ENCODE data around the gene CPT2. TPM values are rescaled to one million over a fixed set of nuclear protein-coding genes. Genes with fewer than 3 reads are reported as not detected.

CPT2 gene
- total and polyA plus RNA-seq, 7 experiments from 2014 or later: 8.8 to 23.2 (median 18.7) TPM

DNA sequence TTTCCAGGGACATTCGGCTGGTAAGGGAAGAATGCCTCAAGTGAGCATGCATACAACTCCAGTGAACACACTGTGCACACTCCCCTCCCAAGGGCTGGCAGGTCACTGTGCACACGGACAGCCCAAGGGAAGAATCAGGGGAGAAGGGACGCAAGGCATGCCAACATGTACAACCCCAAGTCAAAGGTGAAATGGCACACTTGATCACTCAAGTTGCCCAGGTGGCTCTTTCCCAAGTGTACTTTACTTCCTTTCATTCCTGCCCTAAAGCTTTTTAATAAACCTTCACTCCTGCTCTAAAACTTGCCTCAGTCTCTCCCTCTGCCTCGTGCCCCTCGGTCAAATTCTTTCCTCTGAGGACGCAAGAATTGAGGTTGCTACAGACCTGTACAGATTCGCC, 40.7 kb upstream of the CPT2 start:
- Mint-ChIP-seq H3K27ac (no peak overlapping the region), H3K4me1 (peaks cover 0 to 1% (median 0%) of the 10 kb centered on the region in 7 donors), H3K4me3 (no peak overlapping the region), H3K27me3 (peaks cover 0 to 8% (median 0%) of the 10 kb centered on the region in 5 donors), H3K9me3 (no peaks in the 10 kb centered on the region), H3K36me3 (no peaks in the 10 kb centered on the region)
- ATAC-seq (no peak), DNase-seq (no peak)
- intact Hi-C loops (cut with micrococcal nuclease): loop anchor here in 1 of 2 donors (1.0 kb wide), 1 partner anchor 18 kb away; no protein-coding TSS in a partner anchor
- no peaks in the 10 kb centered on the region for H3K4me1 ChIP-seq (ENCODE audit: control insufficient read depth in 2 of 2, insufficient read depth in 2 of 2, low read length in 2 of 2)
- H3K4me3 ChIP-seq (ENCODE audit: low read length): no peak overlapping the region
- H3K9me3 ChIP-seq (ENCODE audit: control insufficient read depth in 2 of 3, low read length in 3 of 3): no peaks in the 10 kb centered on the region
- H3K27me3 ChIP-seq (ENCODE audit: control insufficient read depth in 2 of 2, insufficient read depth in 2 of 2, low read length in 2 of 2): no peaks in the 10 kb centered on the region
- H3K27ac ChIP-seq (ENCODE audit: low read depth, low read length): no peak overlapping the region
- H3K36me3 ChIP-seq (ENCODE audit: control insufficient read depth in 2 of 3, insufficient read depth in 3 of 3, low read length in 3 of 3): no peaks in the 10 kb centered on the region
- POLR2A ChIA-PET: no interaction called here
- CTCF ChIA-PET: no interaction called here

GRCh38 chr1:53156783-53157182, 39.8 kb upstream of the CPT2 start:
- no peak overlapping the region for H3K4me3 ChIP-seq (ENCODE audit: low read length)
- H3K9me3 ChIP-seq (ENCODE audit: control insufficient read depth in 2 of 3, low read length in 3 of 3): no peaks in the 10 kb centered on the region
- ChIA-PET CTCF (no interaction called here), POLR2A (no interaction called here)
- no peaks in the 10 kb centered on the region for H3K27me3 ChIP-seq (ENCODE audit: control insufficient read depth in 2 of 2, insufficient read depth in 2 of 2, low read length in 2 of 2)
- Mint-ChIP-seq H3K9me3 (no peaks in the 10 kb centered on the region), H3K4me3 (no peak overlapping the region), H3K4me1 (peaks cover 0 to 1% (median 0%) of the 10 kb centered on the region in 7 donors), H3K27me3 (peaks cover 0 to 8% (median 0%) of the 10 kb centered on the region in 5 donors), H3K27ac (no peak overlapping the region), H3K36me3 (no peaks in the 10 kb centered on the region)
- DNase-seq (no peak), ATAC-seq (no peak)
- intact Hi-C loops (cut with micrococcal nuclease): loop anchor here in 1 of 2 donors (1.0 kb wide), 1 partner anchor 18 kb away; no protein-coding TSS in a partner anchor
- H3K27ac ChIP-seq (ENCODE audit: low read depth, low read length): no peak overlapping the region
- no peaks in the 10 kb centered on the region for H3K36me3 ChIP-seq (ENCODE audit: control insufficient read depth in 2 of 3, insufficient read depth in 3 of 3, low read length in 3 of 3)
- no peaks in the 10 kb centered on the region for H3K4me1 ChIP-seq (ENCODE audit: control insufficient read depth in 2 of 2, insufficient read depth in 2 of 2, low read length in 2 of 2)

DNA sequence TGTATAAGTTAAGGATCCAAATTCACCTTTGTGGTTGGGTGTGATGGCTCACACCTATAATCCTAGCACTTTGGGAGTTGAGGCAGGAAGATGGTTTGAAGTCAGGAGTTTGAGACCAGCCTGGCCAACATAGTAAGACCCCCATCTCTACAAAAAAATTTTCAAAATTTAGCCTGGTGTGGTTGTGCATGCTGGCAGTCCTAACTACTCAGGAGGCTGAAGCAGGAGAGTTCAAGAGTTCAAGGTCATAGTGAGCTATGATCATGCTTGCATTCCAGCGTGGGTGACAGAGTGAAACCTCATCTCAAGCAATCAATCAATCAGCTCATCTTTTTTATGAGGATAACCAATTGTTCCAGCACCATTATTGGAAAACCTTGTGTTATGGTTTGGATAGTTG, 37.7 kb upstream of the CPT2 start:
- Mint-ChIP-seq H3K27me3 (peaks cover 0 to 11% (median 6%) of the 10 kb centered on the region in 5 donors), H3K4me1 (peaks cover 0 to 1% (median 0%) of the 10 kb centered on the region in 7 donors), H3K4me3 (no peak overlapping the region), H3K36me3 (no peaks in the 10 kb centered on the region), H3K27ac (no peak overlapping the region), H3K9me3 (no peaks in the 10 kb centered on the region)
- Histone ChIP-seq H3K9me3 (ENCODE audit: control insufficient read depth in 2 of 3, low read length in 3 of 3) (no peaks in the 10 kb centered on the region), H3K27me3 (ENCODE audit: control insufficient read depth in 2 of 2, insufficient read depth in 2 of 2, low read length in 2 of 2) (no peaks in the 10 kb centered on the region), H3K4me1 (ENCODE audit: control insufficient read depth in 2 of 2, insufficient read depth in 2 of 2, low read length in 2 of 2) (no peaks in the 10 kb centered on the region), H3K36me3 (ENCODE audit: control insufficient read depth in 2 of 3, insufficient read depth in 3 of 3, low read length in 3 of 3) (no peaks in the 10 kb centered on the region), H3K27ac (ENCODE audit: low read depth, low read length) (no peak overlapping the region), H3K4me3 (ENCODE audit: low read length) (no peak overlapping the region)
- no peak for ATAC-seq
- intact Hi-C loops (cut with micrococcal nuclease): no loop called here
- ChIA-PET POLR2A (no interaction called here), CTCF (no interaction called here)
- DNase-seq: no peak

DNA sequence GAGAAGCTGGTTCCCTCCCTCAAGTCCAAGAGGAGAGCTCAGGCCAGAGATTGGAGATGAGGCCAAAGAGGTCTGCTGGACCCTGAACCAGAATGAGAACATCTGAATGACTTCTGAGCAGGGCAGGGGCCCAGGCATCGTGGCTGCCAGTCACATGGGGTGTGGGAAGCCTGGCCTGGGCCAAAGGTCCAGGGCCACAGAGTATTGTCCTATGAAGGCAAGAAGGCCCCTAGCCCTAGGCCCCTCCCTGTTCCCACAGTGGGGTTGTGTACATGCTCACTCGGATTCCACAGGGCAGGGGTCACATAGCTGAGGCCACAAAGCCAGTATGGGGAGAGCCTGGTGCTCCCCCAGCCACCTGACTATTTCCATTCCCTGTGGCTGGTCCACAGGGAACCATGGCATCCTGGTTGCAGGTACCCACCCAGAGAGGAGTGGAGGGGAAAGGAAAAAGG, 35.7 kb upstream of the CPT2 start:
- CTCF ChIA-PET: no interaction called here
- intact Hi-C loops (cut with micrococcal nuclease): no loop called here
- POLR2A ChIA-PET: no interaction called here
- peaks cover 0 to 27% (median 6%) of the 10 kb centered on the region in 5 donors for H3K27me3 Mint-ChIP-seq
- H3K36me3 Mint-ChIP-seq: no peaks in the 10 kb centered on the region
- no peak overlapping the region for H3K27ac Mint-ChIP-seq
- Histone ChIP-seq H3K9me3 (ENCODE audit: control insufficient read depth in 2 of 3, low read length in 3 of 3) (no peaks in the 10 kb centered on the region), H3K27ac (ENCODE audit: low read depth, low read length) (no peak overlapping the region), H3K4me3 (ENCODE audit: low read length) (no peak overlapping the region), H3K36me3 (ENCODE audit: control insufficient read depth in 2 of 3, insufficient read depth in 3 of 3, low read length in 3 of 3) (no peaks in the 10 kb centered on the region), H3K4me1 (ENCODE audit: control insufficient read depth in 2 of 2, insufficient read depth in 2 of 2, low read length in 2 of 2) (no peaks in the 10 kb centered on the region), H3K27me3 (ENCODE audit: control insufficient read depth in 2 of 2, insufficient read depth in 2 of 2, low read length in 2 of 2) (no peaks in the 10 kb centered on the region)
- DNase-seq (no peak), ATAC-seq (no peak)
- no peaks in the 10 kb centered on the region for H3K9me3 Mint-ChIP-seq
- no peak overlapping the region for H3K4me3 Mint-ChIP-seq
- peaks cover 0 to 1% (median 0%) of the 10 kb centered on the region in 7 donors for H3K4me1 Mint-ChIP-seq

- Histone ChIP-seq H3K36me3 (ENCODE audit: control insufficient read depth in 2 of 3, insufficient read depth in 3 of 3, low read length in 3 of 3) (no peaks in the 10 kb centered on the region), H3K27me3 (ENCODE audit: control insufficient read depth in 2 of 2, insufficient read depth in 2 of 2, low read length in 2 of 2) (no peaks in the 10 kb centered on the region), H3K27ac (ENCODE audit: low read depth, low read length) (no peak overlapping the region), H3K4me3 (ENCODE audit: low read length) (no peak overlapping the region), H3K4me1 (ENCODE audit: control insufficient read depth in 2 of 2, insufficient read depth in 2 of 2, low read length in 2 of 2) (no peaks in the 10 kb centered on the region), H3K9me3 (ENCODE audit: control insufficient read depth in 2 of 3, low read length in 3 of 3) (no peaks in the 10 kb centered on the region)
- Mint-ChIP-seq H3K36me3 (no peaks in the 10 kb centered on the region), H3K9me3 (no peaks in the 10 kb centered on the region), H3K27me3 (peaks cover 0 to 37% (median 6%) of the 10 kb centered on the region in 5 donors), H3K4me1 (no peaks in the 10 kb centered on the region), H3K4me3 (no peak overlapping the region), H3K27ac (no peak overlapping the region)
- ATAC-seq: no peak
- no peak for DNase-seq
- ChIA-PET CTCF (no interaction called here), POLR2A (no interaction called here)
- intact Hi-C loops (cut with micrococcal nuclease): no loop called here
Observed at GRCh38 chr1:53162621-53163020, 34.0 kb upstream of the CPT2 start.

DNA sequence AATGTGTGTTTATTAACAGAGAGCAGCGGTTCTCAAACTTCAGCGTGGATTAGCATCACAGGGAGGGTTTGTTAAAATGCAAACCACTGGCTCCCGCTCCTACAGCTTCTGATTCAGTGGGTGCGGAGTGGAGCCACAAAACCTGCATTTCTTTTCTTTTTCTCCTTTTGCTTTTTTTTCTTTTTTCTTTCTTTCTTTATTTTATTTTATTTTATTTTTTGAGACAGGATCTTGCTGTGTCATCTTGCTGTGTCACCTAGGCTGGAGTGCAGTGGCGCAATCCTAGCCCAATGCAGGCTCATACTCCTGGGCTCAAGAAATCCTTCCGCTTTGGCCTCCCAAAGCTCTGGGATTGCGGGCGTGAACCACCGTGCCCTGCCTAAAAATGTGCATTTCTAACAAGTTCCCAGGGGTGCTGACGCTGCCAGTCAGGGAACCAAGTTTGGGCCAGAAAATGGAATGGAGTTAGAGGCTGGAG, 33.3 kb upstream of the CPT2 start:
- POLR2A ChIA-PET: no interaction called here
- intact Hi-C loops (cut with micrococcal nuclease): no loop called here
- no peaks in the 10 kb centered on the region for H3K36me3 ChIP-seq (ENCODE audit: control insufficient read depth in 2 of 3, insufficient read depth in 3 of 3, low read length in 3 of 3)
- CTCF ChIA-PET: no interaction called here
- no peaks in the 10 kb centered on the region for H3K9me3 ChIP-seq (ENCODE audit: control insufficient read depth in 2 of 3, low read length in 3 of 3)
- Mint-ChIP-seq H3K4me3 (no peak overlapping the region), H3K27me3 (peaks cover 0 to 42% (median 6%) of the 10 kb centered on the region in 5 donors), H3K4me1 (no peaks in the 10 kb centered on the region), H3K9me3 (no peaks in the 10 kb centered on the region), H3K27ac (no peak overlapping the region), H3K36me3 (no peaks in the 10 kb centered on the region)
- H3K4me1 ChIP-seq (ENCODE audit: control insufficient read depth in 2 of 2, insufficient read depth in 2 of 2, low read length in 2 of 2): no peaks in the 10 kb centered on the region
- no peak for DNase-seq
- ATAC-seq: no peak
- H3K27ac ChIP-seq (ENCODE audit: low read depth, low read length): no peak overlapping the region
- no peak overlapping the region for H3K4me3 ChIP-seq (ENCODE audit: low read length)
- no peaks in the 10 kb centered on the region for H3K27me3 ChIP-seq (ENCODE audit: control insufficient read depth in 2 of 2, insufficient read depth in 2 of 2, low read length in 2 of 2)

GRCh38 chr1:53165408-53165961, 31.1 kb upstream of the CPT2 start:
- H3K27ac ChIP-seq (ENCODE audit: low read depth, low read length): no peak overlapping the region
- DNase-seq (no peak), ATAC-seq (no peak)
- no peak overlapping the region for H3K4me3 ChIP-seq (ENCODE audit: low read length)
- no peak overlapping the region for H3K4me3 Mint-ChIP-seq
- H3K4me1 Mint-ChIP-seq: no peaks in the 10 kb centered on the region
- CTCF ChIA-PET: no interaction called here
- no peaks in the 10 kb centered on the region for H3K9me3 ChIP-seq (ENCODE audit: control insufficient read depth in 2 of 3, low read length in 3 of 3)
- no peaks in the 10 kb centered on the region for H3K36me3 ChIP-seq (ENCODE audit: control insufficient read depth in 2 of 3, insufficient read depth in 3 of 3, low read length in 3 of 3)
- POLR2A ChIA-PET: no interaction called here
- no peaks in the 10 kb centered on the region for H3K4me1 ChIP-seq (ENCODE audit: control insufficient read depth in 2 of 2, insufficient read depth in 2 of 2, low read length in 2 of 2)
- H3K27me3 ChIP-seq (ENCODE audit: control insufficient read depth in 2 of 2, insufficient read depth in 2 of 2, low read length in 2 of 2): no peaks in the 10 kb centered on the region
- H3K9me3 Mint-ChIP-seq: no peaks in the 10 kb centered on the region
- H3K27me3 Mint-ChIP-seq: peaks cover 0 to 45% (median 6%) of the 10 kb centered on the region in 5 donors
- intact Hi-C loops (cut with micrococcal nuclease): no loop called here
- H3K27ac Mint-ChIP-seq: no peak overlapping the region
- no peaks in the 10 kb centered on the region for H3K36me3 Mint-ChIP-seq

Data from naive thymus-derived CD4-positive, alpha-beta T cell (primary cell).